Breast epithelium (tissue), 3 donors: ENCODE measurements around the gene OAS1.
"Not testable (repeated sequence)": the region's sequence is repeated elsewhere in the genome, so short reads cannot be mapped to it uniquely, and the experiment has no call there.

Source experiments
- CTCF ChIP-seq, 3 donors: fragments of 450-650 bp; IDR thresholded peaks; one replicate each; pipeline ENCODE4 v1.5.1; 2016 to 2017; ENCODE audit warnings: antibody characterized with exemption in 3 of 3, mild to moderate bottlenecking in 3 of 3, moderate library complexity in 3 of 3
- POLR2A ChIP-seq: fragments of 450-650 bp; IDR thresholded peaks from one replicate; pipeline ENCODE4 v1.6.1; 2016; ENCODE audit warnings: antibody characterized with exemption, mild to moderate bottlenecking, moderate library complexity

- TF ChIP-seq CTCF (IDR thresholded peaks at IDR 0.05); POLR2A: not testable (repeated sequence)
Observed at GRCh38 chr12:112957125-112957524, 50.4 kb downstream of the OAS1 start.
